Large intestine (tissue), 3 donors: ENCODE results near the gene S100A3. TPM values are rescaled to one million over a fixed set of nuclear protein-coding genes. Genes with fewer than 3 reads are reported as not detected.

Experiments used
- DNase-seq, 2 donors: peaks; one replicate each; pipeline versions ENCODE4 v3.0.0 to v3.0.0-alpha.2; 2013
- H3K27ac ChIP-seq: one replicate; pipeline ENCODE4 v1.5.1; 2013; ENCODE audit warnings: low read length
- H3K27me3 ChIP-seq: 2 replicates; pipeline ENCODE4 v1.6.1; 2013; ENCODE audit warnings: low read length; ENCODE audit not compliant: control insufficient read depth, insufficient read depth
- H3K36me3 ChIP-seq: 2 replicates; pipeline ENCODE4 v1.6.1; 2013; ENCODE audit warnings: low read length; ENCODE audit not compliant: control insufficient read depth, insufficient read depth
- H3K4me1 ChIP-seq: one replicate; pipeline ENCODE4 v1.6.1; 2013; ENCODE audit warnings: low read length; ENCODE audit not compliant: control insufficient read depth, insufficient read depth
- H3K4me3 ChIP-seq: one replicate; pipeline ENCODE4 v1.5.1; 2013; ENCODE audit warnings: low read length
- H3K9me3 ChIP-seq: one replicate; pipeline ENCODE4 v1.6.1; 2013; ENCODE audit warnings: mild to moderate bottlenecking, low read depth, low read length, moderate library complexity; ENCODE audit not compliant: control insufficient read depth
- WGBS: methylation state at CpG from one replicate; pipeline ENCODE4 v1.1.5; 2013; ENCODE audit warnings: low lambda C conversion rate; ENCODE audit not compliant: insufficient coverage; 5-methylcytosine and 5-hydroxymethylcytosine counted together
- polyA plus RNA-seq: library from polyadenylated mRNA; unstranded; fragments of 120-200 nt; gene quantifications from one replicate; pipeline ENCODE4 v1.2.1, GENCODE V29; 2013

S100A3 gene
- polyA plus RNA-seq, 1 donor = not detected

- Histone ChIP-seq H3K4me3 (no peak overlapping the region), H3K27ac (no peak overlapping the region), H3K36me3 (no peaks in the 10 kb centered on the region), H3K4me1 (peaks cover 31% of the 10 kb centered on the region), H3K27me3 (no peaks in the 10 kb centered on the region), H3K9me3 (no peaks in the 10 kb centered on the region)
- no peak for DNase-seq
- WGBS = 80% methylated on average over 1 of the region's 13 CpGs
Observed at GRCh38 chr1:153541641-153542590, 7.1 kb downstream of the S100A3 start.

- Histone ChIP-seq H3K9me3 (no peaks in the 10 kb centered on the region), H3K36me3 (no peaks in the 10 kb centered on the region), H3K27ac (no peak within 1 kb of the TSS), H3K4me1 (peaks cover 32% of the 10 kb centered on the region), H3K4me3 (no peak within 1 kb of the TSS), H3K27me3 (no peaks in the 10 kb centered on the region)
- no peak for DNase-seq
- WGBS = no CpG with 5 or more reads among the region's 11 CpGs
Observed at GRCh38 chr1:153540394-153541361, 8.4 kb downstream of the S100A3 start, which contains the start of gene S100A5. Gene S100A5 (minus strand): TSS chr1:153540934. CDS start chr1:153540191, 743 bp downstream.

- no peaks in the 10 kb centered on the region for H3K36me3 ChIP-seq
- no CpG with 5 or more reads among the region's 4 CpGs for WGBS
- no peaks in the 10 kb centered on the region for H3K9me3 ChIP-seq
- H3K27ac ChIP-seq = no peak overlapping the region
- peaks cover 30% of the 10 kb centered on the region for H3K4me1 ChIP-seq
- H3K27me3 ChIP-seq = no peaks in the 10 kb centered on the region
- no peak for DNase-seq
- H3K4me3 ChIP-seq = no peak overlapping the region
Observed at GRCh38 chr1:153539395-153540093, 9.5 kb downstream of the S100A3 start.

GRCh38 chr1:153538315-153538821, 10.7 kb downstream of the S100A3 start:
- peak; percentile 36 to 79 for DNase-seq
- H3K4me1 ChIP-seq = peaks cover 36% of the 10 kb centered on the region
- H3K4me3 ChIP-seq = no peak overlapping the region
- WGBS = no CpG with 5 or more reads among the region's 6 CpGs
- peaks cover 3% of the 10 kb centered on the region for H3K36me3 ChIP-seq
- H3K9me3 ChIP-seq = no peaks in the 10 kb centered on the region
- H3K27ac ChIP-seq = peak overlapping the region; percentile 26
- no peaks in the 10 kb centered on the region for H3K27me3 ChIP-seq

- no peak overlapping the region for H3K27ac ChIP-seq
- peaks cover 45% of the 10 kb centered on the region for H3K4me1 ChIP-seq
- WGBS = no CpG with 5 or more reads among the region's 6 CpGs
- H3K9me3 ChIP-seq = no peaks in the 10 kb centered on the region
- peaks cover 3% of the 10 kb centered on the region for H3K36me3 ChIP-seq
- no peak overlapping the region for H3K4me3 ChIP-seq
- DNase-seq = no peak
- no peaks in the 10 kb centered on the region for H3K27me3 ChIP-seq
Observed at GRCh38 chr1:153537376-153537730, 11.7 kb downstream of the S100A3 start.

- H3K27me3 ChIP-seq = no peaks in the 10 kb centered on the region
- no CpG with 5 or more reads among the region's 9 CpGs for WGBS
- peak in 1 of 2 donors; percentile 62 for DNase-seq
- H3K4me3 ChIP-seq = peak overlapping the region; percentile 60
- H3K9me3 ChIP-seq = no peaks in the 10 kb centered on the region
- peaks cover 49% of the 10 kb centered on the region for H3K4me1 ChIP-seq
- peaks cover 3% of the 10 kb centered on the region for H3K36me3 ChIP-seq
- peak overlapping the region; percentile 82 for H3K27ac ChIP-seq
Observed at GRCh38 chr1:153536671-153537375, 12.2 kb downstream of the S100A3 start.

GRCh38 chr1:153536012-153536670, 12.9 kb downstream of the S100A3 start:
- Histone ChIP-seq H3K27me3 (no peaks in the 10 kb centered on the region), H3K9me3 (no peaks in the 10 kb centered on the region), H3K36me3 (peaks cover 3% of the 10 kb centered on the region), H3K27ac (peak overlapping the region; percentile 82), H3K4me3 (peak overlapping the region; percentile 60), H3K4me1 (peaks cover 52% of the 10 kb centered on the region)
- no CpG with 5 or more reads among the region's 38 CpGs for WGBS
- peak; percentile 72 to 87 for DNase-seq

GRCh38 chr1:153535242-153536011, 13.6 kb downstream of the S100A3 start, which contains the start of gene S100A6:
Gene S100A6 (minus strand): TSS chr1:153535991. CDS start chr1:153535339, 652 bp downstream.
- Histone ChIP-seq H3K36me3 (peaks cover 3% of the 10 kb centered on the region), H3K9me3 (no peaks in the 10 kb centered on the region), H3K27ac (peak within 1 kb of the TSS; percentile 82), H3K4me1 (peaks cover 52% of the 10 kb centered on the region), H3K4me3 (peak within 1 kb of the TSS; percentile 60), H3K27me3 (no peaks in the 10 kb centered on the region)
- DNase-seq = peak in 1 of 2 donors; percentile 77
- WGBS = no CpG with 5 or more reads among the region's 18 CpGs
